ENCODE data around the gene TMPO.

- TF ChIP-seq CTCF (IDR thresholded peaks at IDR 0.05; ENCODE audit: low read length) (no peak), EZH2 (optimal IDR thresholded peaks at IDR 0.05; ENCODE audit: low read depth, low read length) (no peak)
Measured at GRCh38 chr12:98504368-98504617, 11.1 kb upstream of the TMPO start.
